HepG2 (cell line): ENCODE results near the gene C9. TPM values are rescaled to one million over a fixed set of nuclear protein-coding genes. Genes with fewer than 3 reads are reported as not detected.

Source experiments
- ATAC-seq: fragments of 200-7000 bp; cut with Tn5 transposase; 3 replicates; pipeline ENCODE4 v1.9.1; 2020; ENCODE audit warnings: mild to moderate bottlenecking, moderate library complexity
- BruUV-seq: library from RNA; stranded (reverse); fragments of 400-500 nt; replicated peaks from 2 replicates; lab custom pipeline; 2021; lab: Mats Ljungman, UMichigan
- CTCF ChIA-PET: fragments of 300-600 bp; formaldehyde crosslinking; extraction: SDS; loops from one replicate; lab custom pipeline; 2021; ENCODE audit warnings: low total read pairs, inconsistent platforms, low intra/inter-chr PET ratio; lab: Yijun Ruan, JAX
- POLR2A ChIA-PET: fragments of 350-600 bp; sonication (Branson Sonifier 250); formaldehyde crosslinking; loops from one replicate; lab custom pipeline; 2020; ENCODE audit warnings: antibody characterized with exemption, inconsistent platforms; lab: Yijun Ruan, JAX
- DNase-seq: peaks from one replicate; pipeline ENCODE4 v3.0.0-alpha.2; 2015; ENCODE audit warnings: low spot score
- FAIRE-seq: peaks from 3 replicates; lab custom pipeline; 2011; peaks lifted over from hg19 to GRCh38; lab: Jason Lieb, UNC
- H2AFZ ChIP-seq: one replicate; pipeline ENCODE4 v1.6.1; 2011; ENCODE audit warnings: low read length, inconsistent platforms
- H3K27ac ChIP-seq: fragments of 300-600 bp; 3 replicates; pipeline ENCODE4 v1.8.0; 2011; ENCODE audit warnings: mixed run types, mild to moderate bottlenecking, mixed read lengths, low read length, inconsistent platforms; ENCODE audit not compliant: insufficient read depth; ENCODE audit errors: extremely low read length
- H3K27me3 ChIP-seq, 2 experiments: fragments of 200-600 bp in 1 of 2; 2 replicates in 1 of 2; 3 replicates in 1 of 2; pipeline versions ENCODE4 v1.6.0 to v1.8.0; 2011; ENCODE audit warnings: low read length in 2 of 2, mild to moderate bottlenecking in 2 of 2, moderate library complexity in 2 of 2, inconsistent platforms in 1 of 2; ENCODE audit not compliant: insufficient read depth in 2 of 2, control insufficient read depth in 1 of 2
- H3K36me3 ChIP-seq, 2 experiments: fragments of 200-600 bp in 1 of 2; replicated peaks in 1 of 2; 2 replicates in 1 of 2; 3 replicates in 1 of 2; pipeline versions ENCODE4 v1.5.1 to v1.8.0; 2011; ENCODE audit warnings: low read length in 2 of 2, inconsistent platforms in 1 of 2; ENCODE audit not compliant: insufficient read depth in 2 of 2, control insufficient read depth in 1 of 2
- H3K4me1 ChIP-seq: 2 replicates; pipeline ENCODE4 v1.5.1; 2012; ENCODE audit warnings: low read length, inconsistent platforms; ENCODE audit not compliant: insufficient read depth
- H3K4me2 ChIP-seq: 2 replicates; pipeline ENCODE4 v1.6.0; 2011; ENCODE audit warnings: low read depth, low read length, inconsistent platforms
- H3K4me3 ChIP-seq, 3 experiments: fragments of 200-600 bp in 1 of 3; sonication (generic), shearing (Covaris generic) in 1 of 3; replicated peaks in 1 of 3; 2 replicates each; pipeline ENCODE4 v1.5.1; 2011 to 2016; ENCODE audit warnings: low read length in 3 of 3, inconsistent platforms in 2 of 3, low read depth in 2 of 3, mild to moderate bottlenecking in 2 of 3, control low read depth in 1 of 3, mixed read lengths in 1 of 3; ENCODE audit not compliant: insufficient read depth in 1 of 3
- H3K79me2 ChIP-seq: one replicate; pipeline ENCODE4 v1.6.1; 2011; ENCODE audit warnings: low read length, inconsistent platforms; ENCODE audit not compliant: insufficient read depth
- H3K9ac ChIP-seq: 2 replicates; pipeline ENCODE4 v1.6.0; 2011; ENCODE audit warnings: mild to moderate bottlenecking, low read depth, low read length, inconsistent platforms; ENCODE audit not compliant: insufficient read depth
- H3K9me3 ChIP-seq: 2 replicates; pipeline ENCODE4 v1.5.1; 2012; ENCODE audit warnings: mild to moderate bottlenecking, low read length
- H4K20me1 ChIP-seq: 2 replicates; pipeline ENCODE4 v1.6.0; 2011; ENCODE audit warnings: inconsistent platforms, mild to moderate bottlenecking, low read length, moderate library complexity; ENCODE audit not compliant: insufficient read depth
- ATF7 ChIP-seq, 2 experiments: fragments of 450-650 bp in 1 of 2; sonication (generic) in 1 of 2; formaldehyde crosslinking in 1 of 2; IDR thresholded peaks; 2 replicates each; pipeline versions ENCODE4 v1.4.0 to v1.6.1; 2016 to 2020; ENCODE audit warnings: antibody characterized with exemption in 1 of 2, mild to moderate bottlenecking in 1 of 2, missing genetic modification reagents in 1 of 2
- ESRRA ChIP-seq: sonication (generic); formaldehyde crosslinking; IDR thresholded peaks from 2 replicates; pipeline ENCODE4 v1.5.1; 2020; ENCODE audit warnings: mild to moderate bottlenecking, low read depth, missing genetic modification reagents
- NCOA2 ChIP-seq: sonication (generic); formaldehyde crosslinking; IDR thresholded peaks from 2 replicates; pipeline ENCODE4 v1.8.0; 2022; ENCODE audit warnings: inconsistent platforms
- ONECUT2 ChIP-seq: sonication (generic); formaldehyde crosslinking; IDR thresholded peaks from 2 replicates; pipeline ENCODE4 v1.4.0; 2020; ENCODE audit warnings: missing genetic modification reagents
- ZBTB14 ChIP-seq: sonication (generic); formaldehyde crosslinking; IDR thresholded peaks from 2 replicates; pipeline ENCODE4 v1.4.0; 2020; ENCODE audit warnings: missing genetic modification reagents
- ZNF7 ChIP-seq: IDR thresholded peaks from 2 replicates; pipeline ENCODE4 v1.6.1; 2016; ENCODE audit warnings: missing biosample characterization, missing genetic modification reagents
- WGBS: methylation state at CpG from one replicate; pipeline ENCODE4 v1.1.6; 2017; ENCODE audit warnings: low lambda C conversion rate; 5-methylcytosine and 5-hydroxymethylcytosine counted together
- in situ Hi-C: cut with HindIII; loops from 2 replicates; pipeline ENCODE4 v1.10.0; 2017; ENCODE audit warnings: low pct_unique_long_range_greater_than_20kb; ENCODE audit not compliant: extremely low pct_ligation_motif_present
- intact Hi-C: fragments of 100-400 bp; cut with micrococcal nuclease; formaldehyde crosslinking; loops from one replicate; pipeline ENCODE4 v1.10.0; 2022; ENCODE audit not compliant: unreplicated experiment
- polyA plus RNA-seq, 8 experiments: library from polyadenylated mRNA; depleted of rRNA in 3 of 8; stranded (reverse) in 7 of 8; unstranded in 1 of 8; fragments of >200 nt; fragmentation: Illumina TruSeq in 4 of 8; extraction: Trizol in 4 of 8; gene quantifications; 2 replicates each; pipeline versions ENCODE4 v1.2.1 to v1.2.3, GENCODE V29; 2011 to 2016; ENCODE audit warnings: low read depth in 4 of 8, missing spikeins in 1 of 8, mixed read lengths in 1 of 8; ENCODE audit not compliant: insufficient read depth in 1 of 8
- total RNA-seq, 5 experiments: library from RNA; depleted of rRNA; stranded (reverse); fragments of >200 nt; fragmentation: Illumina TruSeq; extraction: Trizol; gene quantifications; 2 replicates each; pipeline ENCODE4 v1.2.3, GENCODE V29; 2016; ENCODE audit warnings: low read depth in 1 of 5
- TF ChIP-seq, protein P1 (sequence below): sonication (generic); formaldehyde crosslinking; IDR thresholded peaks from 2 replicates; pipeline ENCODE4 v1.4.0; 2020; ENCODE audit warnings: missing genetic modification reagents

C9 gene
- total and polyA plus RNA-seq, 2 of the 13 experiments (the other 11 are each of a cell fraction or from before 2014, with no cell fraction given), result not detected

- Histone ChIP-seq H3K27ac (no peak overlapping the region), H3K4me2 (no peak overlapping the region), H3K4me3 (no peak overlapping the region), H4K20me1 (no peaks in the 10 kb centered on the region), H2AFZ (no peak overlapping the region), H3K27me3 (no peaks in the 10 kb centered on the region; a peak in 1 of 5 replicates), H3K36me3 (no peaks in the 10 kb centered on the region), H3K79me2 (no peaks in the 10 kb centered on the region), H3K9me3 (no peaks in the 10 kb centered on the region), H3K4me1 (peaks cover 24% of the 10 kb centered on the region), H3K9ac (no peak overlapping the region)
- in situ Hi-C loops, result no loop called here
- no peak for TF ChIP-seq ZNF7 (CRISPR knock-in tag)
- TF ChIP-seq ONECUT2, result no peak
- TF ChIP-seq ZBTB14, result no peak
- TF ChIP-seq ATF7 (IDR thresholded peaks at IDR 0.05), result no peak
- TF ChIP-seq ATF7 (CRISPR knock-in tag; IDR thresholded peaks at IDR 0.05), result no peak
- TF ChIP-seq, protein P1, sequence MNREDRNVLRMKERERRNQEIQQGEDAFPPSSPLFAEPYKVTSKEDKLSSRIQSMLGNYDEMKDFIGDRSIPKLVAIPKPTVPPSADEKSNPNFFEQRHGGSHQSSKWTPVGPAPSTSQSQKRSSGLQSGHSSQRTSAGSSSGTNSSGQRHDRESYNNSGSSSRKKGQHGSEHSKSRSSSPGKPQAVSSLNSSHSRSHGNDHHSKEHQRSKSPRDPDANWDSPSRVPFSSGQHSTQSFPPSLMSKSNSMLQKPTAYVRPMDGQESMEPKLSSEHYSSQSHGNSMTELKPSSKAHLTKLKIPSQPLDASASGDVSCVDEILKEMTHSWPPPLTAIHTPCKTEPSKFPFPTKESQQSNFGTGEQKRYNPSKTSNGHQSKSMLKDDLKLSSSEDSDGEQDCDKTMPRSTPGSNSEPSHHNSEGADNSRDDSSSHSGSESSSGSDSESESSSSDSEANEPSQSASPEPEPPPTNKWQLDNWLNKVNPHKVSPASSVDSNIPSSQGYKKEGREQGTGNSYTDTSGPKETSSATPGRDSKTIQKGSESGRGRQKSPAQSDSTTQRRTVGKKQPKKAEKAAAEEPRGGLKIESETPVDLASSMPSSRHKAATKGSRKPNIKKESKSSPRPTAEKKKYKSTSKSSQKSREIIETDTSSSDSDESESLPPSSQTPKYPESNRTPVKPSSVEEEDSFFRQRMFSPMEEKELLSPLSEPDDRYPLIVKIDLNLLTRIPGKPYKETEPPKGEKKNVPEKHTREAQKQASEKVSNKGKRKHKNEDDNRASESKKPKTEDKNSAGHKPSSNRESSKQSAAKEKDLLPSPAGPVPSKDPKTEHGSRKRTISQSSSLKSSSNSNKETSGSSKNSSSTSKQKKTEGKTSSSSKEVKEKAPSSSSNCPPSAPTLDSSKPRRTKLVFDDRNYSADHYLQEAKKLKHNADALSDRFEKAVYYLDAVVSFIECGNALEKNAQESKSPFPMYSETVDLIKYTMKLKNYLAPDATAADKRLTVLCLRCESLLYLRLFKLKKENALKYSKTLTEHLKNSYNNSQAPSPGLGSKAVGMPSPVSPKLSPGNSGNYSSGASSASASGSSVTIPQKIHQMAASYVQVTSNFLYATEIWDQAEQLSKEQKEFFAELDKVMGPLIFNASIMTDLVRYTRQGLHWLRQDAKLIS (CRISPR knock-in tag), result no peak
- TF ChIP-seq NCOA2, result no peak
- no peak for TF ChIP-seq ESRRA (CRISPR knock-in tag)
- ATAC-seq (no peak), DNase-seq (no peak), FAIRE-seq (no peak)
- intact Hi-C loops, result no loop called here
- ChIA-PET POLR2A (no interaction called here), CTCF (no interaction called here)
- no TSS peak for BruUV-seq
- WGBS, result 17% methylated on average over 4 of the region's 4 CpGs
Observed at GRCh38 chr5:39256477-39257235, 107.6 kb downstream of the C9 start.
